ENCODE results near the gene GTF3C5. TPM values are rescaled to one million over a fixed set of nuclear protein-coding genes. Genes with fewer than 3 reads are reported as not detected.

Gene GTF3C5
- polyA plus RNA-seq, 1 experiment = 36.4 TPM

GRCh38 chr9:133105461-133105770, 74.6 kb downstream of the GTF3C5 start:
- Histone ChIP-seq H3K9me3 (ENCODE audit: control insufficient read depth, insufficient read depth, low read length) (no peaks in the 10 kb centered on the region; the same call in 1 of the 2 replicates), H3K27me3 (ENCODE audit: control insufficient read depth, insufficient read depth, low read length) (no peaks in the 10 kb centered on the region), H3K4me3 (ENCODE audit: low read depth, low read length) (no peak overlapping the region), H3K27ac (ENCODE audit: low read depth, low read length) (no peak overlapping the region)
- CTCF ChIA-PET = interaction anchor here (1.0 to 15.9 kb wide), 2 partner anchors 14 to 41 kb away, joined by 3 to 264 read pairs; no protein-coding TSS in a partner anchor
- POLR2A ChIA-PET = no interaction called here
- DNase-seq (ENCODE audit: low read depth, low spot score) = no peak
- TF ChIP-seq, protein P1, sequence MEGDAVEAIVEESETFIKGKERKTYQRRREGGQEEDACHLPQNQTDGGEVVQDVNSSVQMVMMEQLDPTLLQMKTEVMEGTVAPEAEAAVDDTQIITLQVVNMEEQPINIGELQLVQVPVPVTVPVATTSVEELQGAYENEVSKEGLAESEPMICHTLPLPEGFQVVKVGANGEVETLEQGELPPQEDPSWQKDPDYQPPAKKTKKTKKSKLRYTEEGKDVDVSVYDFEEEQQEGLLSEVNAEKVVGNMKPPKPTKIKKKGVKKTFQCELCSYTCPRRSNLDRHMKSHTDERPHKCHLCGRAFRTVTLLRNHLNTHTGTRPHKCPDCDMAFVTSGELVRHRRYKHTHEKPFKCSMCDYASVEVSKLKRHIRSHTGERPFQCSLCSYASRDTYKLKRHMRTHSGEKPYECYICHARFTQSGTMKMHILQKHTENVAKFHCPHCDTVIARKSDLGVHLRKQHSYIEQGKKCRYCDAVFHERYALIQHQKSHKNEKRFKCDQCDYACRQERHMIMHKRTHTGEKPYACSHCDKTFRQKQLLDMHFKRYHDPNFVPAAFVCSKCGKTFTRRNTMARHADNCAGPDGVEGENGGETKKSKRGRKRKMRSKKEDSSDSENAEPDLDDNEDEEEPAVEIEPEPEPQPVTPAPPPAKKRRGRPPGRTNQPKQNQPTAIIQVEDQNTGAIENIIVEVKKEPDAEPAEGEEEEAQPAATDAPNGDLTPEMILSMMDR (IDR thresholded peaks at IDR 0.05; ENCODE audit: low read depth, low read length) = no peak

GRCh38 chr9:133106511-133107244, 75.9 kb downstream of the GTF3C5 start:
- ChIA-PET CTCF (interaction anchor here (0.6 to 15.9 kb wide), 3 partner anchors 15 to 364 kb away, joined by 3 to 264 read pairs (median 3); no protein-coding TSS in a partner anchor), POLR2A (interaction anchor here (1.1 kb wide), 1 partner anchor 37 kb away, joined by 3 read pairs; no protein-coding TSS in a partner anchor)
- no peak overlapping the region for H3K27ac ChIP-seq (ENCODE audit: low read depth, low read length)
- H3K4me3 ChIP-seq (ENCODE audit: low read depth, low read length) = no peak overlapping the region
- DNase-seq (ENCODE audit: low read depth, low spot score) = no peak
- no peaks in the 10 kb centered on the region; the same call in 1 of the 2 replicates for H3K9me3 ChIP-seq (ENCODE audit: control insufficient read depth, insufficient read depth, low read length)
- H3K27me3 ChIP-seq (ENCODE audit: control insufficient read depth, insufficient read depth, low read length) = no peaks in the 10 kb centered on the region
- TF ChIP-seq, protein P1 (IDR thresholded peaks at IDR 0.05; ENCODE audit: low read depth, low read length) = no peak

GRCh38 chr9:133107245-133107722, 76.5 kb downstream of the GTF3C5 start:
- Histone ChIP-seq H3K27me3 (ENCODE audit: control insufficient read depth, insufficient read depth, low read length) (no peaks in the 10 kb centered on the region), H3K27ac (ENCODE audit: low read depth, low read length) (no peak overlapping the region), H3K4me3 (ENCODE audit: low read depth, low read length) (no peak overlapping the region), H3K9me3 (ENCODE audit: control insufficient read depth, insufficient read depth, low read length) (no peaks in the 10 kb centered on the region; the same call in 1 of the 2 replicates)
- TF ChIP-seq, protein P1 (IDR thresholded peaks at IDR 0.05; ENCODE audit: low read depth, low read length) = no peak
- ChIA-PET CTCF (interaction anchor here (15.9 kb wide), 1 partner anchor 39 kb away, joined by 264 read pairs; no protein-coding TSS in a partner anchor), POLR2A (no interaction called here)
- DNase-seq (ENCODE audit: low read depth, low spot score) = no peak

Small RNAs within 50 kb of the gene (small RNA-seq; reads per million reads assigned to genes)
- gene MIR6877 (ENCODE audit: insufficient read length, low read depth) = not detected

Other genes starting within 250 kb of the GTF3C5 start
- 0.14 and 0.15 TPM in 2 replicates for gene AK8, start 152.7 kb upstream of the GTF3C5 start, polyA plus RNA-seq (2011; rRNA removed)
- 3.3 and 3.6 TPM in 2 replicates for gene SPACA9, start 152.1 kb upstream of the GTF3C5 start, polyA plus RNA-seq (2011; rRNA removed)
- 67.5 and 87.1 TPM in 2 replicates for gene TSC1, start 86.4 kb upstream of the GTF3C5 start, polyA plus RNA-seq (2011; rRNA removed)
- 0.10 and 0.16 TPM in 2 replicates for gene GFI1B, start 52.3 kb upstream of the GTF3C5 start, polyA plus RNA-seq (2011; rRNA removed)
- 0.24 and 0.41 TPM in 2 replicates for gene CEL, start 31.0 kb downstream of the GTF3C5 start, polyA plus RNA-seq (2011; rRNA removed)
- 19.1 and 25.4 TPM in 2 replicates for gene RALGDS, start 90.2 kb downstream of the GTF3C5 start, polyA plus RNA-seq (2011; rRNA removed)
- 3.5 TPM in 2 replicates for gene GBGT1, start 132.9 kb downstream of the GTF3C5 start, polyA plus RNA-seq (2011; rRNA removed)
- not detected in 2 replicates for gene OBP2B, start 178.3 kb downstream of the GTF3C5 start, polyA plus RNA-seq (2011; rRNA removed)
- gene ABO, start 244.2 kb downstream of the GTF3C5 start, polyA plus RNA-seq (2011; rRNA removed) = not detected in 2 replicates